Lower lobe of right lung (tissue), 2 donors: Measurements from ENCODE around the gene TMEM125. TPM values are rescaled to one million over a fixed set of nuclear protein-coding genes. Genes with fewer than 3 reads are reported as not detected.

ENCODE experiments used
- ATAC-seq, 2 donors: fragments of 200-7000 bp; cut with Tn5 transposase; one replicate each; pipeline ENCODE4 v1.9.1; 2020 to 2022; ENCODE audit warnings: mild to moderate bottlenecking in 2 of 2, moderate library complexity in 2 of 2
- DNase-seq: peaks from one replicate; pipeline ENCODE4 v3.0.0-alpha.2; 2020
- H3K27ac ChIP-seq: fragments of 200-600 bp; one replicate; pipeline ENCODE4 v1.8.0; 2022
- H3K27me3 ChIP-seq: fragments of 200-600 bp; one replicate; pipeline ENCODE4 v1.8.0; 2022; ENCODE audit warnings: low read depth
- H3K36me3 ChIP-seq: fragments of 200-600 bp; one replicate; pipeline ENCODE4 v1.8.0; 2022; ENCODE audit warnings: mild to moderate bottlenecking
- H3K4me1 ChIP-seq: fragments of 200-600 bp; one replicate; pipeline ENCODE4 v1.8.0; 2022
- H3K4me3 ChIP-seq: fragments of 200-600 bp; one replicate; pipeline ENCODE4 v1.8.0; 2022; ENCODE audit warnings: mild to moderate bottlenecking
- H3K9me3 ChIP-seq: fragments of 200-600 bp; one replicate; pipeline ENCODE4 v1.8.0; 2022
- intact Hi-C: fragments of 100-400 bp; cut with DNase I; formaldehyde crosslinking; loops from one replicate; pipeline ENCODE4 v1.11.0; 2022
- total RNA-seq: library from RNA; stranded (reverse); fragmentation: NEBNext Ultra II Directional; extraction: Animal tissue kit (Norgen Biotek cat#: 25700); gene quantifications from one replicate; pipeline ENCODE4 v1.2.1, GENCODE V29; 2021
- TF ChIP-seq, protein P1 (sequence below): fragments of 200-600 bp; IDR thresholded peaks from one replicate; pipeline ENCODE4 v1.8.0; 2022; ENCODE audit warnings: antibody characterized with exemption, mild to moderate bottlenecking
- donor health status: DM: no; HTN: yes; CAD: no; lungs with severe emphysema.

The TMEM125 gene
- total RNA-seq, 1 donor from 2014 or later, result 197 TPM

DNA sequence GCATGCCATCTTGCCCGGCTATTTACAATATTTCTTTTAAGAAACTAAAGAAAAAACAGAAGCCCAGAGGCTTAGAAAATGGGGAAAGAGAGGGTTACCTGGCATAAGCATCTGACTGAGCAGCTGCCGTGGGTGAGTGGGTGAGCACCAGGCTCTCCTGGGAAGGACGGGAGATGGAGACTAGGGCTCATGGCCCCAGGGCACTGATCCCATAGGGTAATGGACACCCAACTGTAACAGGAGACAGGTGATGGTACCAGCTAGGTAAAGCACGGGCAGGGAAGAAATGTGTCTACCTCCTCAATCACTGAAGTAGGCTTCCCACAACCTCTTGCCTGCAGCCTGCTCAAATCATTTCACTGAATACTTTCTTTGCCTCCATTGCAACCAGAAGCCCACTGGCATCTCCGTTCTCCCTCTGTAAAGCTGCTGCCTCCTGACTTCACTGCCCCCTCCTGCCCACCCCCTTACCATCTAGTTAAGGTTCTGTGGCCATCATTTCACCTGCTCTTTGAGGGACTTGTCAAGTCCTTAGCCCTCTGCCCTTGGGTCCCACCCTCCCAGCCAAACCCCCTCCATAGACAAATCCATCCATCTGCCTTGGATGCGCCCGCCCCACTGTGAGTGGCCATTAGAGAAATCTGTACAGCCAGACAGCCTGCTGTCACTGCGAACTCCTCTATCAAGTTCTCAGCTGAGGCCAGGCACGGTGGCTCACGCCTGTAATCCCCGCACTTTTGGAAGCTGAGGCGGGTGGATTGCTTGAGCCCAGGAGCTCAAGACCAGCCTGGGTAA is 6.2 kb downstream of the TMEM125 start:
- TF ChIP-seq, protein P1, sequence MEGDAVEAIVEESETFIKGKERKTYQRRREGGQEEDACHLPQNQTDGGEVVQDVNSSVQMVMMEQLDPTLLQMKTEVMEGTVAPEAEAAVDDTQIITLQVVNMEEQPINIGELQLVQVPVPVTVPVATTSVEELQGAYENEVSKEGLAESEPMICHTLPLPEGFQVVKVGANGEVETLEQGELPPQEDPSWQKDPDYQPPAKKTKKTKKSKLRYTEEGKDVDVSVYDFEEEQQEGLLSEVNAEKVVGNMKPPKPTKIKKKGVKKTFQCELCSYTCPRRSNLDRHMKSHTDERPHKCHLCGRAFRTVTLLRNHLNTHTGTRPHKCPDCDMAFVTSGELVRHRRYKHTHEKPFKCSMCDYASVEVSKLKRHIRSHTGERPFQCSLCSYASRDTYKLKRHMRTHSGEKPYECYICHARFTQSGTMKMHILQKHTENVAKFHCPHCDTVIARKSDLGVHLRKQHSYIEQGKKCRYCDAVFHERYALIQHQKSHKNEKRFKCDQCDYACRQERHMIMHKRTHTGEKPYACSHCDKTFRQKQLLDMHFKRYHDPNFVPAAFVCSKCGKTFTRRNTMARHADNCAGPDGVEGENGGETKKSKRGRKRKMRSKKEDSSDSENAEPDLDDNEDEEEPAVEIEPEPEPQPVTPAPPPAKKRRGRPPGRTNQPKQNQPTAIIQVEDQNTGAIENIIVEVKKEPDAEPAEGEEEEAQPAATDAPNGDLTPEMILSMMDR, result no peak
- intact Hi-C loops, result no loop called here
- peaks cover 9% of the 10 kb centered on the region for H3K4me1 ChIP-seq
- ATAC-seq (no peak), DNase-seq (peak; percentile 24)
- H3K9me3 ChIP-seq, result no peaks in the 10 kb centered on the region
- H3K4me3 ChIP-seq, result no peak overlapping the region
- no peaks in the 10 kb centered on the region for H3K27me3 ChIP-seq
- no peaks in the 10 kb centered on the region for H3K36me3 ChIP-seq
- no peak overlapping the region for H3K27ac ChIP-seq

DNA sequence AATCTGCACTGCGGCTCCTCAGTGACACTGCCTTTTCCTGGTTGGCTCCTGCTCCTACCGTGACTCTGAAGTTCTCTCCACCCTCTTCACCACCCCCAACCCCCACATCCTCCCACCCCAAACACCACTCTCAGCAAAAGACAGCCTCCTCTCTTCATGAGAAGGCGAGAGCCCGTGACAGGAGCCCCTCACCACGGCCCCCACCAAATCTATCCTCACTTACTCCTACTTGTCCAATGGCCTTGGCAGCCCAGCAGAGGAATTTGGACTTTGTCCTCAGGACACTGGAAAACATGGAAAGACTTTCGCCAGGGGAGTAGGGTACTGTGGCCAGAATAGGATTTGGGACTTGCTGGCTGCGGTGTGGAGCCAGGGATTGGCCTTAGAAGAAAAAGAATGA is 6.9 kb downstream of the TMEM125 start:
- intact Hi-C loops, result no loop called here
- H3K27me3 ChIP-seq, result no peaks in the 10 kb centered on the region
- DNase-seq, result peak; percentile 11
- peaks cover 5% of the 10 kb centered on the region for H3K4me1 ChIP-seq
- TF ChIP-seq, protein P1, result no peak
- H3K9me3 ChIP-seq, result no peaks in the 10 kb centered on the region
- H3K36me3 ChIP-seq, result no peaks in the 10 kb centered on the region
- no peak for ATAC-seq
- no peak overlapping the region for H3K27ac ChIP-seq
- H3K4me3 ChIP-seq, result no peak overlapping the region

GRCh38 chr1:43277116-43277876 is 7.5 kb downstream of the TMEM125 start:
- ATAC-seq, result no peak
- intact Hi-C loops, result no loop called here
- H3K36me3 ChIP-seq, result no peaks in the 10 kb centered on the region

DNA sequence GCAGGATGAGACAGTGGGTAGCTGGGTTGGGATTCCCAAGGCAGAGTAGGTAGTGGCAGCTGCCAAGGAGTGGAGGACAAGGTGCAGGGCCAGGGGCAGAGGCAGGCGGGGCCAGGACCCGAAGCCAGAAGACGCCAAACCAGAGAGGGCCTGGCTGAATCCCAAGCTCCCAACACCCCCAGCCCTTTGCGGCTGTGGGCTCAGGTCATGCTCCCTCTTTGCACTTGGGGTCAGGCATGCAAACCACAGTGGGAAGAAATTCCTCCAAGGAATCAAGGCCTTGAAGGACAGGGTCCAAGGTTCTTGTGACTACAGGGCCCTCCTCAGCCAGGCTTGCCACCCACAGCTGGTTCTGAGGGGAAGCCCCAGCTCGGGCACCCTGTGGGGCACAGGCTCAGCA is 9.4 kb downstream of the TMEM125 start:
- intact Hi-C loops, result no loop called here
- DNase-seq, result peak; percentile 16
- Histone ChIP-seq H3K27me3 (no peaks in the 10 kb centered on the region), H3K36me3 (no peaks in the 10 kb centered on the region), H3K4me1 (peaks cover 2% of the 10 kb centered on the region), H3K27ac (no peak overlapping the region), H3K4me3 (no peak overlapping the region), H3K9me3 (no peaks in the 10 kb centered on the region)
- TF ChIP-seq, protein P1, result no peak
- ATAC-seq, result no peak

More at GRCh38 chr1:43277116-43277876, 7.5 kb downstream of the TMEM125 start:
- H3K9me3 ChIP-seq, result no peaks in the 10 kb centered on the region
- no peak overlapping the region for H3K4me3 ChIP-seq
- no peaks in the 10 kb centered on the region for H3K27me3 ChIP-seq
- peaks cover 5% of the 10 kb centered on the region for H3K4me1 ChIP-seq
- TF ChIP-seq, protein P1, result no peak
- H3K27ac ChIP-seq, result no peak overlapping the region
- DNase-seq, result peak; percentile 37

- intact Hi-C loops, result no loop called here
- no peak for DNase-seq
- no peak for ATAC-seq
Measured at GRCh38 chr1:43279666-43280065, 9.9 kb downstream of the TMEM125 start.

More at GRCh38 chr1:43279666-43280065, 9.9 kb downstream of the TMEM125 start:
- no peak overlapping the region for H3K4me3 ChIP-seq
- no peaks in the 10 kb centered on the region for H3K9me3 ChIP-seq
- TF ChIP-seq, protein P1, result no peak
- no peaks in the 10 kb centered on the region for H3K27me3 ChIP-seq
- H3K36me3 ChIP-seq, result no peaks in the 10 kb centered on the region
- H3K27ac ChIP-seq, result no peak overlapping the region
- H3K4me1 ChIP-seq, result no peaks in the 10 kb centered on the region
